IPS-NIHi11 (cell line): ENCODE measurements around the gene SAXO2.
"Not testable (repeated sequence)": the region's sequence is repeated elsewhere in the genome, so short reads cannot be mapped to it uniquely, and the experiment has no call there.

Experiments
- DNase-seq: peaks from one replicate; pipeline ENCODE4 v3.0.0; 2012; ENCODE audit warnings: mixed read lengths, low spot score

SAXO2 gene, protein sequence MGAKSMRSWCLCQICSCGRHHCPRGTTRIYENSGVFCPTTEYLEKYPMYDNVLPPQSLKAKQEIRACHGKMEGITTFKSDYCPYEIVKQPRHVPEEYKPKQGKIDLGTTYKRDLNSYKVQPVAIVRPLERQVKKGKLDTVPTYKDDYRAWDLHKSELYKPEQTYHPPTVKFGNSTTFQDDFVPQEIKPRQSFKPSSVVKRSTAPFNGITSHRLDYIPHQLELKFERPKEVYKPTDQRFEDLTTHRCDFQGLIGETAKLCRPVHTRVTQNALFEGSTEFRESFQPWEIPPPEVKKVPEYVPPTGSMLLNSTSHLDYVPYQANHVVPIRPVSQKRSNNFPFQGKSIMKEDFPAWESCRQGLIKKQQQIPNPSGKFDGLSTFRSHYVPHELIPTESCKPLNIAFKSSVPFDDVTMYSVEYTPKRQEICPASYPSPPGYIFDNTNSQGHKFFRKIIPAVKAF

DNA sequence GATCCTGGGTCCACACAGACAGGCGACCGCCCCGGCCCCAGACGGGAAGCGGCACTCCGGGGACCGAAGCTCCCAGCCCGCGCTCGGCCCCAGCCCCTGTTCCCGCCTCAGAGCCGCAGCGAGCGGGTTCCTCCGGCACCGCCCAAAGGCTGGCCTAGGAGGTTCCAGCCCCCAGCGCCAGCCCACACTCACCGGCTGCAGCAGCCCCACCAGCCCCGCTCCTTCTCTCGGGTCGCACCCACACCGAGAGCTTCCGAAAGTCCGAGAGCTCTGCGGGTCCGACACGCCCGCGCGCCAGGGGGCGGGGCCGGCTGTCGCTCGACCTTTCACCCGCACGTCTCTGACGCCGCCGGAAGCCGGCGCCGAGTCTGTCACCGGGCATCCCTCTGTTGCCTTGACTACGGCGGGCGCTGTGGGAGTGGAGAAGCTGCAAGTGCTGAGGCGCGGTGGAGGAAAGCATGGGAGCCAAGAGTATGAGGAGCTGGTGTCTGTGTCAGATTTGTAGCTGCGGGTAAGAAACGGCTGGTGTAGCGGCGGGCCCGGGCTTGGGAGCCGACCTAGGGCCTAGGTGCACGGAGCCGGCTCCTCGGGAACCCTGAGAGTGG is at the start of gene SAXO2, which contains the start of gene EFL1:
TSS of gene SAXO2 (plus strand) at position 397 of the 605 bp plus-strand sequence. CDS start at position 459, 62 bp downstream.
TSS of gene EFL1 (minus strand) at position 313 of the 605 bp plus-strand sequence. CDS start 956 bp downstream, outside the sequence.
- DNase-seq: peak; percentile 92

DNA sequence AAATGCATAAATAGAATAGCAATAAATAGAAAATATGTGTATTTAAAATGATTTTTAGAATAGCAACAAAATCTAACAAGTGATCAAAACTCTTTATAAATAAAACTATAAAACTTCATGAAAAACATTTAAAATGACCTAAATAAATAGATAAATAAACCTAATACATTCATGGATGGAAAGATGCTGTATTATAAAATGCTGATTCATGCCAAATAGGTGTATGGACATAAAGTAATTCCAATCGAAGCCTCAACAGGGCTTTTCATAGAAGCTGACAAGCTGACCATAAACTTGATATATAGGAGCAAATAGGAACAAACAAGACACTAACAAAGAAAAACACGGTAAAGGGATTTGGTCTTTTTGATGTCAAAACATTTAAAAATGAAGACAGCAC is 46.5 kb upstream of the SAXO2 start:
- DNase-seq: not testable (repeated sequence)

DNA sequence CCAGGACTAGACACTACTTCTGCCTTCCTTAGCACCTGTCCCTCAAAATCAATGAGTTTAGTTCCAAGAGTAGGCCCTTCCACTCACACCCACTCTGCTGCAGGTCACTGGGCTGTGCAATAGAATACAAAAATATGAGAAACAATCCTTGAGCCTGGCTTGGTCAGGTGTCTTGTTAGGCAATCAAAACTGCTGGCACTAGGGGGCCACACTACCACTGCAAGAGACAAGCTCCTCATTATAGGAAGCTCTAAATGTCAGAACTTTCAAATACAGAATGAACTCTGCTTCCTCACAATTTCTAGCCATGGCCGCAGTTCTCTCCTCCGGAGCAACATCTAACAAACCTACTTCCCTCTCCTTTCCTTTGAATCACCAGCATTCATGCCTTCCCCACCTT is 41.1 kb upstream of the SAXO2 start:
- DNase-seq: peak; percentile 24

DNA sequence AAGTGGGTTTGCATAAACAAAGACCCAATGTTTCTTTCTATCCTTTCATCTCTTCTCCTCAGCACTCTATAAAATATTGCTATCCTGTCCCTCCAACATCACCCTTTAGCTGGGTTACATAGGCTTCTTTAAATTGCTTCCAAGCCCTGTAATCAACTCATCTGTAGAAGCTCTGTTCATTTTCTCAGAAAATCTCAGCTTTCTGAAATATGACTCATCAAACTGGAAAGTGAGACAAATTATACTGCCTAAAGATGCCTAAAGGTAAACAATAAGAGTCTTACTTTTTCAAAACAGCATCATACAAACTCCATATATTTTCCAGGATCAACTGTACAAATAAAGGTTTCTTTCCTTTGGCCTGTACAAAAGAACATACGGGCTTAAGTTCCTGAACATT is 33.9 kb upstream of the SAXO2 start:
- DNase-seq: no peak

DNA sequence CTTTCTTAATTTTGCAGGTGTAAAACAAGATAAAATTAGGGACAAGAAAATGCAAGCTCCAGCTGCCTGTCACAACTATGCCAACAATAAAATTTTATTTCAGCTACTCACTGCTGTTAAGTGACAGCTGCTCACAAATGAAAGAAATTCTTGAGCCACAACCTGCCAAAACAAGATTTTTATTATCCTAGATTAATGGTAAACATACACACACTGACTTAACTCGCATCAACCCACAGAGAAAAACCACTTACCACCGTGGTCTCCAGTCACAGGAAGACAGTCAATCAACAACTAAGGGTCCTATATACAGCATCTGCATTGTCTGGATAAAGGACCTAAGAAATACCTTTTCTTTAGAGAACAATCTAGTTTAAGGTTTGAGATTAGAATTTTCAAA is 31.4 kb upstream of the SAXO2 start:
- no peak for DNase-seq

DNA sequence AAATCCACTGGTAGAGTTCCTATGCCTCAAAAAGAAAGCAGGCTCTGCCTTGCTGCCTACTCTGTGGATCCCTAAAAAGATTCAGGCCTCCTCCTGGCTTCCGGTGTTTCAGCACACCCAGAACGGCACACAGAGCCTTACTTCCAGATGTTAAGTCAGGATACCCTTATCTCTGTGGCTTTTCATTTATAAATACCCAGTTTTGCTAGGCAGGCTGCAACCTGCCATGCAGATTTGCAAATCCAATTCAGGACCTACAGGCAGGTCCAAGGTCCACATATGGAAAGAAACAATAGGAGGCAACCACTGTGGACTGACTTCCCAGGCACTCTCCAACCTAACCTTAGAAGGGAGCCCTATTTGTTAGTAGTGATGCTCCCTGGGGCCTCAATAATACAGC is 30.8 kb upstream of the SAXO2 start:
- DNase-seq: no peak

DNA sequence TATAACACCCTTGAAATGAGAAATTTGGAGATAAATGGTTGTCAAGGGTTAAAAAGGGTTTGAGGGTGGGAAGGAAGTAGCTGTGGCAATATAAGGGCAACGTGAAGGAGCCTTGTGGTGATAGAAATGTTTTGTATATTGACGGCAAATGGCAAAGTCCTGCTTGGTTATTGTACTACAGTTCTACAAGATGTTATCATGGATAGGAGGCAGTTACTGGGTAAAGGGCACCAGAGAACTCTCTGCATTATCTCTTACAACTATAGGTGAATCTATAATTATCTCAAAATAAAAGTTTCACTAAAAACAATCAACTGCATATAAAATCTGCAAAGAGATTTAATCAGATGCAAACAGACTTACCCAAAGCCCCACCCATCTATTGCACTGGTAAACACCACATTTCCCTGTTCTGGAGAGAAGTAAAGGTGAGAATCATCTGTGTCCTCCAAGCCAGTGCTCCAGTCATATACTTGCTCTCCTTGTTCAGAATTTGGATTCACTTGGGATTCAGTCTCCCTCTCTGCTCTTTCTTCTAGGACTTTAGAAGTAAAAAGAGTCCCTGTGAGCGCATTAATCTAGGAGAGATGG is 24.6 kb upstream of the SAXO2 start:
- not testable (repeated sequence) for DNase-seq

DNA sequence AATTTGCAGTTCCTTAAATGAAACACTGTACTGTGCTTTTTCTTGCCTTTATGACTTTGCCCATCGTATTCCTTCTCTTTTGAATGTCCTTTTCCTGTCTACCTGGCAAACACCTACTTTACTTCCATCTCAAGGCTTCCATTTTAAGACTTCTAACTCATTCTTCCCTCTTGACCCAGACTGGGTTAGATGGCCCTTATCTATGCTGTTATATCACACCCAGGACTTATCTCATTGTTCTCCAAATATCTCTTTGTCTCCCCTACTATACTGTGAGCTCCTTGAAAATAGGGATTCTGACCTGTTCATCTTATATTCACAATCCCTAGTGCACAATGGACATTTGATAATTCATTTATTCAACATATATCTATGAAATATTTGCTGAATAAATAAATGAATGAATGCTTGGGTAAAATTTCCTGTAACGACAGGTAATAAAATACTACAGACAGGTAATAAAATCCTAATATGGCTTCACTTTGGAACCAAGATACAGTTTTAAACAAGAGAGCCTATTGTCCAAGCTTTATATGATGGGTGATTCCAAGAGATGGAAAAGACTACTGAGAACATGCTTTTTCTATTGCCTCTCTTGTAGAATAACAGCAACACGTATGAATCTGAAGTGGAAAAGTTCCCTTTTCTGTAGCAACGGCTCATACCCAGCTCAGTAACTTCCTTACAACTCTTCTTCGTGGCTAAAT is 22.8 kb upstream of the SAXO2 start:
- no peak for DNase-seq

DNA sequence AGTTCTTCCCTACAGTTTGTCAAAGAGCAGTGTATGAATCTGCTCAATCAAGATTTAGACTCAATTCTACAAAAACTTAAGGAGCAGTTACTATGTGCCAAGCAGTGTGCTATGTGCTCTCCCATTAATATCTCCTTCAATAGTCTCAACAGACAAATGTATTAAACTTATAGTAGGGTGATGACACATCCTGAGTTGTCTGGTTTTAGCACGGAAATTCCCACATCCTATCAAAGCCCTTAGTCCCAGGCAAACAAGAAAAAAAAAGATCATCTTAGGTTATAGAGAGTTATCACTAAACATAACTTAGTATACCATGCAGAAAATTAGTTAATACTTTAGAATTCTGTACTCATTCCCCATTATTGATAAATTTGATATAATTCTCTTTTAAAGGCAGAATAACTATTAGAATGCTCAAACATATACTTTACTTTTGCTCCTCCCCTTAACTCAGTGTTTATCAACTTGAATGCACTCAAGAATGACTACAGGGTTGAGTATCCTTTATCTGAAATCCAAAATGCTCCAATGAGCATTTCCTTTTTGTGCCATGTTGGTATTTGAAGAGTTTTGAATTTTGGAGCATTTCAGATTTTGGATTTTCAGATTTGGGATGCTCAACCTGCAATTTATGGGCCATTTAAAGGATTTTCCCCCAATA is 20.6 kb upstream of the SAXO2 start:
- DNase-seq: not testable (repeated sequence)

DNA sequence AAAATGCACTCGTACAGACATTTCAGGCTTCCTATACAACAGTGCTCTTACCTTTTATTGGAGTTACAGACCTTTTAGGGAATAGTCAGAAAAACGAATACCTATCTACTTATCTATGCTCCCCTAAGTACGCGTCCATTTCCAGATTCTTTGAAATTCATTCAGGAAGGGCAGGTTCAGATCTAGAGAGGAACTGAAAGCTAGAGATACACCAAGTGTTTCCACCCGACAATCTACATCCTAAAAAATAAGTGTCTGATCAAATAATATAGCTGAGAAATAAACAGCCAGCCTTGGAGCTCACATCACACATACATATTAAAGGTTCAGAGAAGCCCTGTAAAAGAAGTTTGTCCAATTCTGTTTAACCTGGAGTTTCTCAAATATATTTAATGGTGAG is 19.0 kb upstream of the SAXO2 start:
- not testable (repeated sequence) for DNase-seq

DNA sequence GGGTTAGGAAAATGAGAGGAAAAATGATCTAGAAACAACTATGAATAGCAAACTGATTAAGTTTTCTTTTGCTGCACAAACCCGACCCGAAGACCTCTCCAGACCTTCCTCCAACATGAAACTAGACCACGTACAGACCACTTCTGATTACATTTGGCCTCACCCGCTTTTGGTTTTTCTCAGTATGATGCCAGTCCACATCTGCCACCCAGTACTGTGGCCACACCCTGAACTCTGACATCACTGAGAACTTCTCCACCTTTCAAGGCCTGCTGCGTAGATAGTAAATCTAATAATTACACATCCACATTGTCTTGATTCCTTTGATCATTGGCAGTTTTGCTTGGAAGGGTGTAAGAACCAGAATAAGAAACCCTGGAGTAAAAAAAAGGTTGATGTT is 16.7 kb upstream of the SAXO2 start:
- DNase-seq: not testable (repeated sequence)

DNA sequence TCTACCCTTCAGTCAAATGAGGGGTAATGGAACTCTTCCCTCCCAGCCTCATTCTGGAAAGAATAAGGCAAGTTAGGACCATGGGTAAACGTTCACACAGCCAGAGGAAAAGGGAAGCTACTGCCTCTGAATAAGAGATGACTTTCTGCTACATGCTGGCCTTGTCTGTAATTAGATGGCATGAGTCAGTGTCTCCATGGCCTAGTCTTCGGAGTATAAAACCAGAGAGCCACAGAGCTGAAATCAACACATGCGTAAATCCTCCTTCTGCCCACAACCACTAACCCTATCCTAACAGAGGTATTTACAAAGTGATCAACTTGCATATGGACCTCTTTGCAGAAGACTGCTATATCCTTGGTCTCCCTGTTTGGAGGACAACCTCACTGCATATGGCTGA is 14.4 kb upstream of the SAXO2 start:
- not testable (repeated sequence) for DNase-seq

DNA sequence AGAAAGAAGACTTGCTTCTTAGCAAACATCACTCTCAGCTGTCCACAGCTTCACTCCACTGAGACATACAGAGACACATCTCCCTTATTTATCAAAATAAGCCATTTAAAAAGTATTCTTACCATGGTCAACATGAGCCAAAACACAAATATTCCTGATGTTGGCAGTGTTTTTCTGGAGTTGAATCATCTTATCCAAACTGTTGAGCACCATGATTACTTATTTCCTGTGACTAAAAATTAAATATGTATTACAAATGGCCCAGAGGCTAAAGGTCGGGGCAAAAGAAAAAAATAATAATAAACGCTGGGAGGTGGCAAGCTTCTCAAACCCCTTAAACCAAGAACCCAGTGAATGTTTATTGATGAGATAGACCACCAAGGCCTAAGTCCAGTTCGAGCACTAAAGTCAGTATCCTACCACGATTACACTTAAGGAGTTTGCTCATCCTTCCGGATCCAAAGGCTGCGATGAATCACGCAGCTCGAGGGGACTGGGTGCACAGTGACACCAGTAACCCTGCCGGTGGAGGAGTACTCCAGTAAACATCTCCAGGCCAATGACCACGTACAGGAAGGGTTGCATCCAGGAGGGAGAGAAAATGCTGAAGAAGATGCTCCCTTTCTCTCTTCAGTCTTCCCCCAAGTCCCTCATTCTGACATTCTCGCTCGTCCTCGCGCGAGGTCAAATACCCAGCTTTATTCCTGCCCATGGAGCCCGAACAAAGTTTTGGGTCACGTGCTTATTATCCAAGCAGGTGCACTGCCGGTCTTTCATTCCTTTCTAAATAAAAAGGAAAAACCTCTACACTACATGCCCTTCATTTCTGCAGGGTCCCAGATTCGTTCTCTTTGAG is 824 bp upstream of the SAXO2 start:
- not testable (repeated sequence) for DNase-seq

DNA sequence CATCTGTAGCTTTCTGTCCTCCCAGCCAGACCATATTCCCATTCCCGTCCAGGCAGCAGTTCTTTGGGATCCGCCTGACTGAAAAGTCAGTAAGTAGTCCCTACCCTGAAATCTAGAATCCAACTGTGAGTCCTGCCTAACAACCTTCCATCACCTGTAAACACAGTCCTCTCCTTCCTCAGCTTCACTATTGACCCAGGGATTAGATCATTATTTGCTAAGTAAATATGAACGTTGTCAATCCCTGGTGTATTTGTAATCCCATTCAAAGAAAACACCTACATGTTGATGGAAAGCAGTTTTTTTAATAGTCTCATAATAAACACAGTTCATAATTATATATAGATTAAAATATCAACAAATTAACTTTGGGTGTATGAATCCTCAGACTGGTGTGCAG is 732 bp downstream of the SAXO2 start:
- no peak for DNase-seq

DNA sequence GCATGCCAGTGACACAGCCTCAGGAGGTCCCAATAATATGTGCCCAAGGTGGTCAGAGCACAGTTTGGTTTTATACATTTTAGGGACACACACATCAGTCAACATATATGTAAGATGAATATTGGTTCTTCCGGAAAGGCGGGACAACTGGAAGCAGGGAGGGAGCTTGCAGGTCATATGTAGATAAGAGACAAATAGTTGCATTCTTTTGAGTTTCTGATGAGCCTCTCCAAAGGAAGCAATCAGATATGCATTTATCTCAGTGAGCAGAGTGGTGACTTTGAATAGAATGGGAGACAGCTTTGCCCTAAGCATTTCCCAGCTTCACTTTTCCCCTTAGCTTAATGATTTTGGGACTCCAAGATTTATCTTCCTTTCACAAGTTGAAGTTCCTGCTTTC is 4.5 kb downstream of the SAXO2 start:
- not testable (repeated sequence) for DNase-seq

DNA sequence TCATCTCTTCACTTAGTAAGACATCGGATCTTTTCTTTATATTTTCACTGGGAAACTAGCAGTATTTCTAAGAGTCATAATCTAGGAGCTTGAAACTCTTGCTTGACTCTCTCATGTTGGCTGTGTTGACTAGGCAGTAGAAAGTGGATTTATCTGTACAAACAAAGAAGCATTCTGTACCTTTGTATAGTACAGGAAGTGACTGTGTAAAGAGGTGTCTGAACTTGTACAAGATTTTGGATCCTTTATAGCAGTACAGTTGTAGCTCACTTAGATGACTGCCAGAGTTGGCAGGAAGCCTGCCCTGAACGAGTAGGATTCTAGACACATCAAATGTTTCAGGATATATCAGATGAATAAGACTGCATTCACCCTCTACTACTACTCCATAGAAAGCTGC is 5.8 kb downstream of the SAXO2 start:
- not testable (repeated sequence) for DNase-seq

DNA sequence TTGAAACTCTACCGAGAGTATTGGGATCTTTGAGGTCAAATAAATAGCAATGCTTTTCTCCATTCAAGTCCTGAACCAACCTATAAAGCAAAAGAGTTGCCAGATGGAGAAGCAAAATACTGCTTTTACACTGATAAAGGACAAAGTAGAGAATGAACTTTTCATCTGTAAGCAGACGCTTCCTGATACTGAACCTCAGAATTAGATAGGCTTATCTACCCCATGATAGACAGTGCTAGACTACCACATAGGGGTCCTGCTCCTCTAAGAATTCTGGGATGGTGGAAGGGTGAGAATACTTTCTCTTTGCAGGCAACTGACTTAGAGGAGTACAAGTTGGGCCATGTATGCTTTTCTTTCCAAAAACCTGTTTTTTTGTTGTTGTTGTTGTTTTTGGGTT is 9.5 kb downstream of the SAXO2 start:
- no peak for DNase-seq

DNA sequence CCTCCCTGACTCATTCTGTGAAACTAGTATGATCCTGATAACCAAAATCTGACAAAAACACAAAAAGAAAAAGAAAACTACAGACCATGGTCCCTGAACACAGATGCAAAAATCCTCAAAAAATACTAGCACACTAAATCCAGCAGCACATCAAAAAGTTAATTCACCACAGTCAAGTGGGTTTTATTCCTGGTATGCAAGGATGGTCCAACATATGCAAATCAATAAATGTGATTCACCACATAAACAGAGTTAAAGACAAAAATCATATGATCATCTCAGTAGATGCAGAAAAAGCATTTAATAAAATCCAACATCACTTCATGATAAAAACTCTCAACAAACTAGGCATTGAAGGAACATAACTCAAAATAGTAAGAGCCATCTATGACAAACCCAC is 12.8 kb downstream of the SAXO2 start:
- no peak for DNase-seq

DNA sequence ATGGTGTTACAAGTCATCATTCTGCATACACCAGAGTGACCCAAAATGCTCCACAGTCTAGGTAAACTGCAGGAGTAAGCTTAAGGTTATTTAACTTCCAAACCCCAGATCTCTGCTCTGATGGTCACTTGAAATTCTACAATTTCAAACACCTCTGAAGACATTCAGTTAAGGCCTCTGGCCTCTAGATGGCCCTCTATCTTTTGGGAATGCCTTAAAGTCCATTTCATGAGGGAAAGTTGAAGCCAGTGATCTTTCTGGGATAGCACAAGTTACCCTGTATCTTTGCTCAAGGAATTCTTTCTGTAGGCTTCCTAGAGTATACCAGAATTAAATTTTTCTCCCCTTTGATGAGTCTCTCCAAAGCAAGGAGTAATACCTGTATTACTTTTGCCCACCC is 18.7 kb downstream of the SAXO2 start:
- DNase-seq: not testable (repeated sequence)

DNA sequence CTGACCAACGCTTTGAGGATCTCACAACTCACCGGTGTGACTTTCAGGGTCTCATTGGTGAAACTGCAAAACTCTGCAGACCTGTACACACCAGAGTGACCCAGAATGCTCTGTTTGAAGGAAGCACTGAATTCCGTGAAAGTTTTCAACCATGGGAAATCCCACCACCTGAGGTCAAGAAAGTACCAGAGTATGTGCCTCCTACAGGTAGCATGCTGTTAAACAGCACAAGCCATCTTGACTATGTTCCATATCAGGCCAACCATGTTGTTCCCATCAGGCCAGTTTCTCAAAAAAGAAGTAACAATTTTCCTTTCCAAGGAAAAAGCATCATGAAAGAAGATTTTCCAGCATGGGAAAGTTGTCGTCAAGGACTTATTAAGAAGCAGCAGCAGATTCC is 19.8 kb downstream of the SAXO2 start:
- DNase-seq: not testable (repeated sequence)

DNA sequence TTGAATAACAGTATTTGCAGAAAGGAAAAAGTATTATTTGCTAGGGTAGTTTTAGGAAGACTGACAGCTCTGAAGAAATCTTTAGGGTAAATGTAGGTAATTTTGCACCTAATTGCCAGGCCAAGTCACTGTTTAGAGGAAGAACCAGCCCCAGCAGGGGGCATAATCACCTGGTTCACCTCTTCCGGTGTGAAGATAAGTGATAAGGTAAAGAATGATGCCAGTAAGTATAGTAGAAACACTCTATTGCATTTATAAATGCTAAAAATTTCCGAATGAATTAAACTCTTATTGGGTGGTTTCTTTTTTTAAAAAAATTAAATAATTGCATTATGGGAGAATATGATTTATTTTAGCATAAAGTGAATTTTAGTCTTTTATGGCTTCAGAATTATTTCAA is 21.8 kb downstream of the SAXO2 start:
- DNase-seq: not testable (repeated sequence)
